K562 (cell line): ENCODE results near the gene AJAP1. TPM values are rescaled to one million over a fixed set of nuclear protein-coding genes. Genes with fewer than 3 reads are reported as not detected.

Experiments used
- ATAC-seq: fragments of 200-7000 bp; cut with Tn5 transposase; 3 replicates; pipeline ENCODE4 v1.9.1; 2020; ENCODE audit warnings: moderate library complexity
- BruUV-seq: library from RNA; stranded (reverse); fragments of 400-500 nt; replicated peaks from 2 replicates; lab custom pipeline; 2021; lab: Mats Ljungman, UMichigan
- CTCF ChIA-PET: fragments of 300-600 bp; formaldehyde crosslinking; extraction: SDS; loops from one replicate; lab custom pipeline; 2021; ENCODE audit warnings: low intra/inter-chr PET ratio; lab: Yijun Ruan, JAX
- POLR2A ChIA-PET: fragments of 300-600, 350-650 bp; sonication (Branson Sonifier 250); formaldehyde crosslinking; extraction: SDS; loops from one replicate; lab custom pipeline; 2021; ENCODE audit warnings: antibody characterized with exemption, inconsistent platforms; lab: Yijun Ruan, JAX
- DNase-seq, 4 experiments: peaks; one replicate each; pipeline versions ENCODE4 v3.0.0 to v3.0.0-alpha.2; 2011 to 2018; ENCODE audit warnings: low spot score in 3 of 4, mixed read lengths in 3 of 4; ENCODE audit errors: extremely low read depth in 1 of 4
- FAIRE-seq: peaks from 2 replicates; lab custom pipeline; 2011; peaks lifted over from hg19 to GRCh38; lab: Jason Lieb, UNC
- H2AFZ ChIP-seq: 2 replicates; pipeline ENCODE4 v1.6.0; 2011; ENCODE audit warnings: low read depth, low read length, control low read depth, inconsistent platforms
- H3K27ac ChIP-seq: fragments of 200-600 bp; 3 replicates; pipeline ENCODE4 v1.8.0; 2011; ENCODE audit warnings: low read depth, mild to moderate bottlenecking, control low read depth, inconsistent platforms, low read length, moderate library complexity, mixed read lengths; ENCODE audit errors: extremely low read depth
- H3K27me3 ChIP-seq, 2 experiments: fragments of 300-600 bp in 1 of 2; 2 replicates in 1 of 2; 3 replicates in 1 of 2; pipeline versions ENCODE4 v1.6.0 to v1.8.0; 2011; ENCODE audit warnings: inconsistent platforms in 2 of 2, low read length in 2 of 2, mild to moderate bottlenecking in 1 of 2, mixed read lengths in 1 of 2, moderate library complexity in 1 of 2; ENCODE audit not compliant: control insufficient read depth in 2 of 2, insufficient read depth in 2 of 2
- H3K36me3 ChIP-seq: fragments of 300-600 bp; 3 replicates; pipeline ENCODE4 v1.8.0; 2011; ENCODE audit warnings: mild to moderate bottlenecking, low read length, inconsistent platforms; ENCODE audit not compliant: control insufficient read depth, insufficient read depth
- H3K4me1 ChIP-seq, 2 experiments: fragments of 200-600 bp in 1 of 2; replicated peaks in 1 of 2; 2 replicates in 1 of 2; 3 replicates in 1 of 2; pipeline versions ENCODE4 v1.5.1 to v1.8.0; 2011; ENCODE audit warnings: inconsistent platforms in 2 of 2, low read length in 2 of 2, mild to moderate bottlenecking in 1 of 2, mixed read lengths in 1 of 2, moderate library complexity in 1 of 2; ENCODE audit not compliant: control insufficient read depth in 2 of 2, insufficient read depth in 2 of 2
- H3K4me2 ChIP-seq: 2 replicates; pipeline ENCODE4 v1.6.1; 2011; ENCODE audit warnings: low read length, control low read depth, inconsistent platforms, mixed read lengths; ENCODE audit not compliant: insufficient read depth
- H3K4me3 ChIP-seq: fragments of 200-600 bp; sonication (generic), shearing (Covaris generic); 2 replicates; pipeline ENCODE4 v1.5.1; 2016; ENCODE audit warnings: control low read depth, inconsistent platforms
- H3K79me2 ChIP-seq: fragments of 200-600 bp; 3 replicates; pipeline ENCODE4 v1.8.0; 2011; ENCODE audit warnings: low read length, inconsistent platforms; ENCODE audit not compliant: control insufficient read depth, insufficient read depth
- H3K9ac ChIP-seq, 2 experiments: 2 replicates each; pipeline versions ENCODE4 v1.6.0 to v1.6.1; 2011; ENCODE audit warnings: low read depth in 2 of 2, low read length in 2 of 2, control low read depth in 1 of 2, inconsistent platforms in 1 of 2, mild to moderate bottlenecking in 1 of 2, mixed read lengths in 1 of 2; ENCODE audit not compliant: insufficient read depth in 1 of 2
- H3K9me1 ChIP-seq: one replicate; pipeline ENCODE4 v1.6.0; 2011; ENCODE audit warnings: inconsistent platforms, mild to moderate bottlenecking, low read length, moderate library complexity; ENCODE audit not compliant: control insufficient read depth, insufficient read depth
- H3K9me3 ChIP-seq: replicated peaks from 2 replicates; pipeline ENCODE4 v1.5.1; 2011; ENCODE audit warnings: low read depth, low read length, inconsistent platforms; ENCODE audit not compliant: control insufficient read depth, insufficient read depth
- H4K20me1 ChIP-seq: replicated peaks from 2 replicates; pipeline ENCODE4 v1.6.1; 2011; ENCODE audit warnings: low read length, inconsistent platforms, mixed read lengths; ENCODE audit not compliant: control insufficient read depth, insufficient read depth
- RAD51 ChIP-seq: fragments of 450-650 bp; IDR thresholded peaks from 2 replicates; pipeline ENCODE4 v1.7.1; 2016; ENCODE audit warnings: low read depth, mild to moderate bottlenecking, borderline replicate concordance
- SP2 ChIP-seq: IDR thresholded peaks from 2 replicates; pipeline ENCODE4 v1.6.1; 2011; ENCODE audit warnings: mild to moderate bottlenecking, low read depth, low read length, moderate library complexity; ENCODE audit not compliant: poor library complexity, severe bottlenecking; ENCODE audit errors: extremely low read depth
- TRIM25 ChIP-seq: fragments of 450-650 bp; IDR thresholded peaks from 2 replicates; pipeline ENCODE4 v1.7.0; 2016; ENCODE audit warnings: borderline replicate concordance
- WHSC1 ChIP-seq: IDR thresholded peaks from one replicate; pipeline ENCODE4 v1.6.1; 2012; ENCODE audit warnings: low read length, control low read depth, inconsistent platforms
- ZNF212 ChIP-seq: fragments of 450-650 bp; formaldehyde crosslinking; IDR thresholded peaks from 2 replicates; pipeline ENCODE4 v1.4.0; 2020; ENCODE audit warnings: mild to moderate bottlenecking
- ZNF561 ChIP-seq: fragments of 450-650 bp; formaldehyde crosslinking; conservative IDR thresholded peaks from 2 replicates; pipeline ENCODE4 v1.4.0; 2020; ENCODE audit warnings: mild to moderate bottlenecking, moderate library complexity
- WGBS: fragments of 100-300 bp; shearing (Covaris generic); methylation state at CpG from one replicate; pipeline ENCODE4 v1.1.6; 2016; ENCODE audit warnings: low coverage, mixed read lengths; ENCODE audit not compliant: insufficient coverage; ENCODE audit errors: missing lambda C conversion rate; 5-methylcytosine and 5-hydroxymethylcytosine counted together
- in situ Hi-C: fragments of 300-500 bp; cut with MboI; formaldehyde crosslinking; loops from 4 replicates; pipeline ENCODE4 v1.15.0; 2018; ENCODE audit warnings: inconsistent platforms, mixed read lengths
- intact Hi-C: fragments of 100-400 bp; cut with micrococcal nuclease; formaldehyde crosslinking; loops from 2 replicates; pipeline ENCODE4 v1.14.2; 2022
- polyA plus RNA-seq, 8 experiments: library from polyadenylated mRNA; depleted of rRNA in 4 of 8; stranded (reverse) in 5 of 8; unstranded in 3 of 8; fragments of >200 nt; fragmentation: Nextera tagmentation in 2 of 8; fragmentation: Illumina TruSeq in 1 of 8; extraction: Ambion mirVana in 2 of 8; extraction: Trizol in 1 of 8; gene quantifications; 2 replicates each; pipeline versions ENCODE4 v1.2.1 to v1.2.3, GENCODE V29; 2011 to 2014; ENCODE audit warnings: inconsistent platforms in 1 of 8, missing spikeins in 1 of 8
- total RNA-seq, 7 experiments: library from RNA; depleted of rRNA in 6 of 7; stranded (reverse); fragments of >200 nt in 6 of 7; fragmentation: Illumina TruSeq in 2 of 7; extraction: Trizol in 2 of 7; gene quantifications; 2 replicates each; pipeline versions ENCODE4 v1.2.1 to v1.2.3, GENCODE V29; 2011 to 2021; ENCODE audit warnings: low replicate concordance in 1 of 7

AJAP1 gene
- total and polyA plus RNA-seq, 9 of the 15 experiments (the other 6 are each of a cell fraction or from before 2014, with no cell fraction given) = not detected

GRCh38 chr1:4605158-4605557, 49.3 kb upstream of the AJAP1 start:
- Histone ChIP-seq H3K36me3 (no peaks in the 10 kb centered on the region), H3K27me3 (peaks cover 3 to 30% of the 10 kb centered on the region in 2 experiments; a peak in 3 of 5 replicates), H2AFZ (no peak overlapping the region), H3K27ac (no peak overlapping the region), H3K4me2 (no peak overlapping the region), H4K20me1 (no peaks in the 10 kb centered on the region), H3K79me2 (no peaks in the 10 kb centered on the region), H3K9ac (no peak overlapping the region), H3K9me3 (no peaks in the 10 kb centered on the region), H3K4me1 (no peaks in the 10 kb centered on the region), H3K9me1 (no peaks in the 10 kb centered on the region), H3K4me3 (no peak overlapping the region)
- DNase-seq (no peak), FAIRE-seq (no peak), ATAC-seq (no peak)
- BruUV-seq = no TSS peak
- TF ChIP-seq RAD51 (no peak), ZNF561 (CRISPR knock-in tag) (no peak), SP2 (no peak), ZNF212 (no peak), TRIM25 (no peak), WHSC1 (no peak)
- POLR2A ChIA-PET = no interaction called here
- in situ Hi-C loops = no loop called here
- under 1% methylated on average over 6 of the region's 6 CpGs for WGBS
- intact Hi-C loops = no loop called here
- CTCF ChIA-PET = no interaction called here
